Stimulated activated effector memory CD8-positive, alpha-beta T cell treated with anti-CD3 and anti-CD28 coated beads, Interleukin-12 subunit alpha, Interleukin-12 subunit beta, amount 100 ng/mL, for 72 hours (primary cell): ENCODE data around the gene USP50.
"Not testable (repeated sequence)": the region's sequence is repeated elsewhere in the genome, so short reads cannot be mapped to it uniquely, and the experiment has no call there.

ENCODE experiments used
- ATAC-seq: fragments of 150-1000 bp; cut with Tn5 transposase; 2 replicates; pipeline ENCODE4 v1.10.0; 2021
- DNase-seq, 2 donors: peaks; one replicate each; pipeline ENCODE4 v3.0.0; 2021 to 2022; ENCODE audit warnings: low spot score in 2 of 2
- H3K27ac Mint-ChIP-seq: one replicate; pipeline ENCODE4 v1.8.0; 2022; ENCODE audit warnings: mild to moderate bottlenecking, mixed read lengths
- H3K36me3 Mint-ChIP-seq: one replicate; pipeline ENCODE4 v1.8.0; 2022; ENCODE audit warnings: mild to moderate bottlenecking, mixed read lengths
- H3K4me1 Mint-ChIP-seq: one replicate; pipeline ENCODE4 v1.8.0; 2022; ENCODE audit warnings: mixed read lengths
- H3K4me3 Mint-ChIP-seq: one replicate; pipeline ENCODE4 v1.8.0; 2022; ENCODE audit warnings: mild to moderate bottlenecking, mixed read lengths
- H3K9me3 Mint-ChIP-seq: one replicate; pipeline ENCODE4 v1.8.0; 2022; ENCODE audit warnings: mixed read lengths

The USP50 gene

GRCh38 chr15:50531766-50532165, 14.7 kb downstream of the USP50 start:
- DNase-seq (no peak), ATAC-seq (no peak)
- Mint-ChIP-seq H3K4me3 (no peak overlapping the region), H3K27ac (no peak overlapping the region), H3K36me3 (no peaks in the 10 kb centered on the region), H3K4me1 (no peaks in the 10 kb centered on the region), H3K9me3 (no peaks in the 10 kb centered on the region)

DNA sequence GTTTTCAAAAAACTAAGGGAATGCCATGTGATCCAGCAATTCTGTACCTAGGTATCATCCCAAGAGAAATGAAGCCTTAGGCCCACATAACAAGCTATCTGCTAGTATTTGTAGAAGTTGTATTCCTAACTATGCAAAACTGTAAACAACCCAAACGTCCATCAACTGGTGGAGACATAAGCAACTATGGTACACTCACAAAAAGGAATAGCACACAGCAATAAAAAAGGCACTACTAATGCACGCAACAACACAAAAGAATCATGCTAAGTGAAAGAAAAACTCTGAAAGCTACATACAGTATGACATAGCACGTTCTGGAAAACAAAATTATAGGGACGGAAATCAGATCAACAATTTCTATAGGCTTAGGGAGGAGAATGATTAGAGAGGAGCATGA, 15.3 kb downstream of the USP50 start:
- no peaks in the 10 kb centered on the region for H3K9me3 Mint-ChIP-seq

GRCh38 chr15:50523851-50524251, 22.6 kb downstream of the USP50 start:
- H3K27ac Mint-ChIP-seq, result no peak overlapping the region
- ATAC-seq, result no peak
- no peaks in the 10 kb centered on the region for H3K36me3 Mint-ChIP-seq
- H3K4me1 Mint-ChIP-seq, result no peaks in the 10 kb centered on the region
- H3K4me3 Mint-ChIP-seq, result no peak overlapping the region
- H3K9me3 Mint-ChIP-seq, result no peaks in the 10 kb centered on the region
- DNase-seq, result no peak

More for the DNA sequence above, 15.3 kb downstream of the USP50 start:
- Mint-ChIP-seq H3K36me3 (no peaks in the 10 kb centered on the region), H3K4me3 (no peak overlapping the region), H3K27ac (no peak overlapping the region), H3K4me1 (no peaks in the 10 kb centered on the region)
- ATAC-seq (no peak), DNase-seq (no peak)

DNA sequence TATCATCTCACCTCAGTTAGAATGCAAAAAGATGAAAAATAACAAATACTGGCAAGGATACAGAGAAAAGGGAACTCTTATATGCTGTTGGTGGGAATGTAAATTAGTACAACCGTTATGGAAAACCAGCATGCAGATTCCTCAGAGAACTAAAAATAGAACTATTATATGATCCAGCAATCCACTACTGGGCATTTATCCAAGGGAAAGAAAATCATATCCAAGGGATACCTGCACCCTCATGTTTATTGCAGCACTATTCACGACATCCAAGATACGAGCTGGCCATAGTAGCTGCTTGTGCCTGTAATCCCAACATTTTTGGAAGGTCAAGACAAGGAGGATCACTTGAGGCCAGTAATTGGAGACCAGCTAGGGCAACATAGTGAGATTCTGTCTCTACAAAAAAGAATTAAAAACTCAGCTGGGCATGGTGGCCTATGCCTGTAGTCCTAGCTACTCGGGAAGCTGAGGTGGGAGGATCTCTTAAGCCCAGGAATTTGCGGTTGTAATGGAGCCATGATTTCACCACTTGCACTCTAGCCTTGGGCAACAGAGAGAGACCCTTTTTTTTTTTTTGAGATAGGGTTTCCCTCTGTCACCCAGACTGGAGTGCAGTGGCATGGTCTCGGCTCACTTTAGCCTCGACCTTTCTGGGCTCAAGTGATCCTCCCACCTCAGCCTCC, 26.6 kb downstream of the USP50 start:
- Mint-ChIP-seq H3K9me3 (no peaks in the 10 kb centered on the region), H3K36me3 (no peaks in the 10 kb centered on the region), H3K27ac (no peak overlapping the region), H3K4me3 (no peak overlapping the region), H3K4me1 (no peaks in the 10 kb centered on the region)
- ATAC-seq (no peak), DNase-seq (no peak)

DNA sequence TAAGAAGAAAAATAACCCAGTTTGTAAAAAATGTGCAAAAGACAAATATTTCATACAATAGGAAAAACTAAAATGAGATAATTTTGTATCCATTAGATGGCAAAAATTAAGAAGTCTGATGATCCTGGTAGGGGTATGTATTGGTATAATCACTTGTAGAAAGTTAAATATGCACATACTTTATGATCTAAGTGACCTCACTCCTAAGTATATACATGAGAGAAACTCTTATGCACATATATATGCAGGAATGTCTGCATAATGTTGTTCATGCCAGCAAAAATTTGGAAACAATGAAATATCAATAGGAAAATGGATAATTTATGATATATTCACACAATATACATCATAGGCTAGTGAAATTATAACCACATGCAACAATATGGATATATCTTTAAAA, 33.5 kb downstream of the USP50 start:
- Mint-ChIP-seq H3K9me3 (no peaks in the 10 kb centered on the region), H3K27ac (no peak overlapping the region), H3K36me3 (no peaks in the 10 kb centered on the region), H3K4me3 (no peak overlapping the region), H3K4me1 (no peaks in the 10 kb centered on the region)
- ATAC-seq (no peak), DNase-seq (no peak)

DNA sequence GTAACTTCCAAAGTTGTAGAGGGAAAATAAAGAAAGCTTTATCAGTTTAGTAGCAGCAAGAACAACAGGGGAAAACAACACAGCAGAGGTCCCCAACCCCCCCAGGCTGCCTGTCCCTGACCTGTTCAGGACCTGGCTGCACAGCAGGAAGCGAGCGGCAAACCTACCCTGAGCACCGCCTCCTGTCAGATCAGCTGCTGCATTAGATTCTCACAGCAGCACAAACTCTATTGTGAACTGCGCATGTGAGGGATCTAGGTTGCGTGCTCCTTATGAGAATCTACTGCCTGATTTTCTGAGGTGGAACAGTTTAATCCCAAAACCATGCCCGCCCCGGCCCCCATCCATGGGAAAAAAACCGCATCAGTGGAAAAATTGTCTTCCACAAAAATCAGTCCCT, 40.3 kb downstream of the USP50 start:
- no peak for DNase-seq
- peaks cover 27% of the 10 kb centered on the region for H3K36me3 Mint-ChIP-seq

GRCh38 chr15:50505656-50506055, 40.8 kb downstream of the USP50 start:
- H3K36me3 Mint-ChIP-seq, result peaks cover 32% of the 10 kb centered on the region
- not testable (repeated sequence) for H3K9me3 Mint-ChIP-seq, H3K4me3 Mint-ChIP-seq, DNase-seq, ATAC-seq, H3K4me1 Mint-ChIP-seq
- H3K27ac Mint-ChIP-seq, result peak overlapping the region; percentile 16

More for the DNA sequence above, 40.3 kb downstream of the USP50 start:
- H3K4me3 Mint-ChIP-seq, result no peak overlapping the region
- no peaks in the 10 kb centered on the region for H3K4me1 Mint-ChIP-seq
- ATAC-seq, result no peak
- no peaks in the 10 kb centered on the region for H3K9me3 Mint-ChIP-seq
- H3K27ac Mint-ChIP-seq, result no peak overlapping the region

- ATAC-seq (no peak), DNase-seq (no peak)
- Mint-ChIP-seq H3K4me3 (no peak overlapping the region), H3K36me3 (peaks cover 57% of the 10 kb centered on the region), H3K27ac (no peak overlapping the region), H3K4me1 (no peaks in the 10 kb centered on the region), H3K9me3 (no peaks in the 10 kb centered on the region)
Measured at GRCh38 chr15:50503144-50503543, 43.3 kb downstream of the USP50 start.

DNA sequence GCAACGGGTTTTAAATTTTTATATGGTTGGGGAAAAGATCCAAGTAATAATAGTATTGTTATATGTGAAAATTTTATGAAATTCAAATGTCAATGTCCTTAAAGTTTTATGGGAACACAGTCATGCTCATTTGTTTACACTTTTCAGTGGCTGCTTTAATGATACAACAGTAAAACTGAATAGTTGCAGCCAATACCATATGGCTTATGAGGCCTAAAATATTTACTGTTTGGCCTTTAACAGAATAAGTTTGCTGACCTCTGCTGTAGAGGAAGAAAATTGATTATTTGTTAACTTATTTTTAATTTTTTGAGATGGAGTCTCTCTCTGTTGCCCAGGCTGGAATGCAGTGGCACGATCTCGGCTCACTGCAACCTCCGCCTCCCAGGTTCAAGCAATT, 44.7 kb downstream of the USP50 start:
- DNase-seq, result no peak
- no peak for ATAC-seq
- Mint-ChIP-seq H3K9me3 (no peaks in the 10 kb centered on the region), H3K27ac (no peak overlapping the region), H3K36me3 (peaks cover 70% of the 10 kb centered on the region), H3K4me1 (no peaks in the 10 kb centered on the region), H3K4me3 (no peak overlapping the region)

DNA sequence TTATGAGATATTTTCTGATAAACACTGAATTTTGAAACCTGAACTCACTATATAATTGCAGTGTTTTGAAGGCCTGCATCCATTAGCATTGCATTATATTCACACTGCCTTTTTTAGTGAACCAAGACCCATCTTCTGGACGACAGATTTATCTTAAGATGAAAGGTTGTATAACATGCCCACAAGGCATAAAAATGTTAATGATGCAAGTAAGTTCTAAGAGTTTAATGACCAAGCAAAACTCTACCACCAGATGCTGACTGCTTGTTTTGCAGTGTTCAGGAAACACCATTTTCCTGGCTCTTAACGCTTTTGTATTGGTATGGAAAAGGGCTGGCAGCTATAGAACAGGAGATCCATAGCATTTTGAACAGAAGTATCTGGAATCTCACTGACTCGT, 46.1 kb downstream of the USP50 start:
- no peak for DNase-seq
- Mint-ChIP-seq H3K27ac (no peak overlapping the region), H3K36me3 (peaks cover 85% of the 10 kb centered on the region)

DNA sequence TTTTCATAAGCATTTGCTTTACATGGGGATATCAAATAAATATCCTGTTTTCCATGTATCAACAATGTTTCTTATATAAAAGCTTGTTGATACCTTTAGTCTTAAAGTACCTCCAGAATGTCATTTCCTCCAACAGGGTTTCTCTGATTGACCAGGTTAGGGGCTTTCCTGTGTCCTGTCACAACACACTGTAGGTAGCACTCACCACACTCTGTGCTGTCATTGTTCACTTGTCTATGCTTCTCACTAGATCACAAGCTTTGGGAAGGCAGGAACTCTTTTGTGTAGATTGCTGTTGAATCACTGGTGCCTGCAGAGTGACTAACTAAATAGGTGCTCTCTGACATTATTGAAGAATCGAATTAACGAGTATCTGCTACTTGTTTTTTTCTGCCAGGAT, 49.8 kb downstream of the USP50 start:
- Mint-ChIP-seq H3K27ac (no peak overlapping the region), H3K4me3 (no peak overlapping the region), H3K36me3 (peaks cover 100% of the 10 kb centered on the region), H3K4me1 (no peaks in the 10 kb centered on the region), H3K9me3 (no peaks in the 10 kb centered on the region)
- DNase-seq, result no peak
- ATAC-seq, result no peak

More for the DNA sequence above, 46.1 kb downstream of the USP50 start:
- no peak overlapping the region for H3K4me3 Mint-ChIP-seq
- no peaks in the 10 kb centered on the region for H3K4me1 Mint-ChIP-seq
- H3K9me3 Mint-ChIP-seq, result no peaks in the 10 kb centered on the region
- no peak for ATAC-seq

DNA sequence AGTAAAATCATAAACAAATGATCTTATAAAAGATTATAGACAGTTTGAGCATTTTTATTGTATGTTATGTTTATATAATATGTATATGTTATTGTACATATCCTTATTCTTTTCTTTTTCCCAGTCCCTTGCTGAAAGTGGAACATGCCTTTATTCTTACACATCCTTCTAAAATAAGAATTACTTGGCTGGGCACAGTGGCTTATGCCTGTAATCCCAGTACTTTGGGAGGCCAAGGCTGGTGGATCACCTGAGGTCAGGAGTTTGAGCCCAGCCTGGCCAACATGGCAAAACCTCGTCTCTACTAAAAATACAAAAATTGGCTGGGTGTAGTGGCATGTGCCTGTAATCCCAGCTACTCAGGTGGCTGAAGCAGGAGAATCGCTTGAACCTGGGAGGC, 51.9 kb downstream of the USP50 start:
- not testable (repeated sequence) for H3K4me3 Mint-ChIP-seq, H3K9me3 Mint-ChIP-seq, ATAC-seq, DNase-seq, H3K4me1 Mint-ChIP-seq
- Mint-ChIP-seq H3K36me3 (peaks cover 100% of the 10 kb centered on the region), H3K27ac (peak overlapping the region; percentile 52)

- ATAC-seq, result no peak
- no peaks in the 10 kb centered on the region for H3K4me1 Mint-ChIP-seq
- H3K27ac Mint-ChIP-seq, result no peak overlapping the region
Measured at GRCh38 chr15:50493625-50494024, 52.8 kb downstream of the USP50 start.

DNA sequence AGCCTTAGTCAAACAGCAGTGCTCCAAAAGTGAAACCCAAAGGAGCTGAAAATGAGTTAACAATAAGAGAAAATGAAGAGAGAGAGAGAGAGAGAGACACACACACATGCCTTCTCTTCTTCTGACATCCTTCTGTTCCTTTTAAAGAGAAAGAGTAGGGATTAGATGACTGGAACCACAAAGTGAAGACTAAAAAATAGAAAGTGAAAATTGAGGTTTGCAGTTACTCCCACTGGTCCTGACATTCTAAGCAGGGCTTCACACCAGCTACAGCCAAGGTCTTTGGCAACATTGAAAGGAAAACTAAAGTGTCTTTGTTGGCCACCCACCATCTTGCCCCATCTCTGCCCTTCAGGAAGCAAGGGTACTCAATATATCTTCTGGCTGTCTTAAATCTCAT, 59.2 kb downstream of the USP50 start:
- peak; percentile 81 for ATAC-seq

More at GRCh38 chr15:50493625-50494024, 52.8 kb downstream of the USP50 start:
- no peak overlapping the region for H3K4me3 Mint-ChIP-seq
- H3K36me3 Mint-ChIP-seq, result peaks cover 100% of the 10 kb centered on the region
- DNase-seq, result no peak
- H3K9me3 Mint-ChIP-seq, result no peaks in the 10 kb centered on the region

DNA sequence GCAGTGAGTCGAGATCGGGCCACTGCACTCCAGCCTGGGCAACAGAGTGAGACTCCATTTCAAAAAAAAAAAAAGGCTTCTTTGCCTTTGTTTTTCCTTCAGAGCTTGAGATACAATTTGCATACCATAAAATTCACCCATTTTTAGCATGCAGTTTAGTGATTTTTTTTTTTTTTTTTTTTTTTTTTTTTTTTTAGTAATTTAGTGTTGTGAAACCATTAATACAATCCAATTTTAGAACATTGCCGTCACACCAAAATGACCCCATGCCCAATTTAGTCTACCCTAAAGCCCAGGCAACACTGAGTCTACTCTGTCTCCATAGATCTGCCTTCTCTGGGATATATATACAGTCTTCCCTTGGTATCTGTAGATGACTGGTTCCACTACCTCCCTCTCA, 61.1 kb downstream of the USP50 start:
- Mint-ChIP-seq H3K9me3 (no peaks in the 10 kb centered on the region), H3K36me3 (peaks cover 100% of the 10 kb centered on the region), H3K4me1 (peaks cover 28% of the 10 kb centered on the region), H3K27ac (no peak overlapping the region), H3K4me3 (no peak overlapping the region)
- DNase-seq (no peak), ATAC-seq (no peak)

More for the DNA sequence above, 59.2 kb downstream of the USP50 start:
- Mint-ChIP-seq H3K27ac (no peak overlapping the region), H3K4me1 (peaks cover 16% of the 10 kb centered on the region), H3K36me3 (peaks cover 100% of the 10 kb centered on the region), H3K4me3 (no peak overlapping the region), H3K9me3 (no peaks in the 10 kb centered on the region)
- DNase-seq, result no peak

GRCh38 chr15:50484781-50485180, 61.7 kb downstream of the USP50 start:
- peaks cover 29% of the 10 kb centered on the region for H3K4me1 Mint-ChIP-seq
- DNase-seq (no peak), ATAC-seq (no peak)
- peaks cover 100% of the 10 kb centered on the region for H3K36me3 Mint-ChIP-seq
- H3K9me3 Mint-ChIP-seq, result no peaks in the 10 kb centered on the region
- H3K4me3 Mint-ChIP-seq, result no peak overlapping the region
- no peak overlapping the region for H3K27ac Mint-ChIP-seq
